K562 (cell line): ENCODE results near the gene UBXN6. TPM values are rescaled to one million over a fixed set of nuclear protein-coding genes. Genes with fewer than 3 reads are reported as not detected.

Experiments used
- ATAC-seq: fragments of 200-7000 bp; cut with Tn5 transposase; 3 replicates; pipeline ENCODE4 v1.9.1; 2020; ENCODE audit warnings: moderate library complexity
- BruUV-seq: library from RNA; stranded (reverse); fragments of 400-500 nt; replicated peaks from 2 replicates; lab custom pipeline; 2021; lab: Mats Ljungman, UMichigan
- CTCF ChIA-PET: fragments of 300-600 bp; formaldehyde crosslinking; extraction: SDS; loops from one replicate; lab custom pipeline; 2021; ENCODE audit warnings: low intra/inter-chr PET ratio; lab: Yijun Ruan, JAX
- POLR2A ChIA-PET: fragments of 300-600, 350-650 bp; sonication (Branson Sonifier 250); formaldehyde crosslinking; extraction: SDS; loops from one replicate; lab custom pipeline; 2021; ENCODE audit warnings: antibody characterized with exemption, inconsistent platforms; lab: Yijun Ruan, JAX
- DNase-seq, 4 experiments: peaks; one replicate each; pipeline versions ENCODE4 v3.0.0 to v3.0.0-alpha.2; 2011 to 2018; ENCODE audit warnings: low spot score in 3 of 4, mixed read lengths in 3 of 4; ENCODE audit errors: extremely low read depth in 1 of 4
- FAIRE-seq: peaks from 2 replicates; lab custom pipeline; 2011; peaks lifted over from hg19 to GRCh38; lab: Jason Lieb, UNC
- H2AFZ ChIP-seq: 2 replicates; pipeline ENCODE4 v1.6.0; 2011; ENCODE audit warnings: low read depth, low read length, control low read depth, inconsistent platforms
- H3K27ac ChIP-seq: fragments of 200-600 bp; 3 replicates; pipeline ENCODE4 v1.8.0; 2011; ENCODE audit warnings: low read depth, mild to moderate bottlenecking, control low read depth, inconsistent platforms, low read length, moderate library complexity, mixed read lengths; ENCODE audit errors: extremely low read depth
- H3K27me3 ChIP-seq, 2 experiments: fragments of 300-600 bp in 1 of 2; 2 replicates in 1 of 2; 3 replicates in 1 of 2; pipeline versions ENCODE4 v1.6.0 to v1.8.0; 2011; ENCODE audit warnings: inconsistent platforms in 2 of 2, low read length in 2 of 2, mild to moderate bottlenecking in 1 of 2, mixed read lengths in 1 of 2, moderate library complexity in 1 of 2; ENCODE audit not compliant: control insufficient read depth in 2 of 2, insufficient read depth in 2 of 2
- H3K36me3 ChIP-seq: fragments of 300-600 bp; 3 replicates; pipeline ENCODE4 v1.8.0; 2011; ENCODE audit warnings: mild to moderate bottlenecking, low read length, inconsistent platforms; ENCODE audit not compliant: control insufficient read depth, insufficient read depth
- H3K4me1 ChIP-seq, 2 experiments: fragments of 200-600 bp in 1 of 2; replicated peaks in 1 of 2; 2 replicates in 1 of 2; 3 replicates in 1 of 2; pipeline versions ENCODE4 v1.5.1 to v1.8.0; 2011; ENCODE audit warnings: inconsistent platforms in 2 of 2, low read length in 2 of 2, mild to moderate bottlenecking in 1 of 2, mixed read lengths in 1 of 2, moderate library complexity in 1 of 2; ENCODE audit not compliant: control insufficient read depth in 2 of 2, insufficient read depth in 2 of 2
- H3K4me2 ChIP-seq: 2 replicates; pipeline ENCODE4 v1.6.1; 2011; ENCODE audit warnings: low read length, control low read depth, inconsistent platforms, mixed read lengths; ENCODE audit not compliant: insufficient read depth
- H3K4me3 ChIP-seq: fragments of 200-600 bp; sonication (generic), shearing (Covaris generic); 2 replicates; pipeline ENCODE4 v1.5.1; 2016; ENCODE audit warnings: control low read depth, inconsistent platforms
- H3K79me2 ChIP-seq: fragments of 200-600 bp; 3 replicates; pipeline ENCODE4 v1.8.0; 2011; ENCODE audit warnings: low read length, inconsistent platforms; ENCODE audit not compliant: control insufficient read depth, insufficient read depth
- H3K9ac ChIP-seq, 2 experiments: 2 replicates each; pipeline versions ENCODE4 v1.6.0 to v1.6.1; 2011; ENCODE audit warnings: low read depth in 2 of 2, low read length in 2 of 2, control low read depth in 1 of 2, inconsistent platforms in 1 of 2, mild to moderate bottlenecking in 1 of 2, mixed read lengths in 1 of 2; ENCODE audit not compliant: insufficient read depth in 1 of 2
- H3K9me1 ChIP-seq: one replicate; pipeline ENCODE4 v1.6.0; 2011; ENCODE audit warnings: inconsistent platforms, mild to moderate bottlenecking, low read length, moderate library complexity; ENCODE audit not compliant: control insufficient read depth, insufficient read depth
- H3K9me3 ChIP-seq: replicated peaks from 2 replicates; pipeline ENCODE4 v1.5.1; 2011; ENCODE audit warnings: low read depth, low read length, inconsistent platforms; ENCODE audit not compliant: control insufficient read depth, insufficient read depth
- H4K20me1 ChIP-seq: replicated peaks from 2 replicates; pipeline ENCODE4 v1.6.1; 2011; ENCODE audit warnings: low read length, inconsistent platforms, mixed read lengths; ENCODE audit not compliant: control insufficient read depth, insufficient read depth
- BRCA1 ChIP-seq, 2 experiments: fragments of 450-650 bp in 1 of 2; sonication (generic) in 1 of 2; formaldehyde crosslinking in 1 of 2; IDR thresholded peaks; 2 replicates each; pipeline versions ENCODE4 v1.5.0 to v1.6.1; 2017 to 2020; ENCODE audit warnings: mild to moderate bottlenecking in 1 of 2, missing genetic modification reagents in 1 of 2
- CSDE1 ChIP-seq, 2 experiments: fragments of 450-650 bp; IDR thresholded peaks; 2 replicates each; pipeline ENCODE4 v1.6.1; 2016; ENCODE audit warnings: mild to moderate bottlenecking in 1 of 2
- LARP7 ChIP-seq: fragments of 450-650 bp; IDR thresholded peaks from 2 replicates; pipeline ENCODE4 v1.6.1; 2016
- POLR2B ChIP-seq: fragments of 450-650 bp; IDR thresholded peaks from 2 replicates; pipeline ENCODE4 v1.6.1; 2018; ENCODE audit warnings: low read depth; ENCODE audit not compliant: partially characterized antibody
- RBM39 ChIP-seq: fragments of 200-400 bp; formaldehyde crosslinking; optimal IDR thresholded peaks from 2 replicates; pipeline ENCODE3; 2018; ENCODE audit warnings: low read depth, low read length
- SREBF2 ChIP-seq: sonication (generic); formaldehyde crosslinking; IDR thresholded peaks from 2 replicates; pipeline ENCODE4 v1.4.0; 2020; ENCODE audit warnings: mild to moderate bottlenecking, missing genetic modification reagents
- YY1 ChIP-seq, 3 experiments: IDR thresholded peaks; 2 replicates each; pipeline ENCODE4 v1.6.1; 2011; ENCODE audit warnings: low read length in 2 of 3, mild to moderate bottlenecking in 2 of 3, moderate library complexity in 2 of 3, borderline replicate concordance in 1 of 3, control low read depth in 1 of 3, low read depth in 1 of 3; ENCODE audit not compliant: insufficient read depth in 3 of 3, insufficient replicate concordance in 2 of 3, control insufficient read depth in 1 of 3, insufficient read length in 1 of 3; ENCODE audit errors: extremely low read depth in 1 of 3
- ZNF253 ChIP-seq: fragments of 250-450 bp; sonication (Bioruptor Pico); conservative IDR thresholded peaks from 2 replicates; pipeline ENCODE4 v1.6.1; 2021; ENCODE audit warnings: mild to moderate bottlenecking
- WGBS: fragments of 100-300 bp; shearing (Covaris generic); methylation state at CpG from one replicate; pipeline ENCODE4 v1.1.6; 2016; ENCODE audit warnings: low coverage, mixed read lengths; ENCODE audit not compliant: insufficient coverage; ENCODE audit errors: missing lambda C conversion rate; 5-methylcytosine and 5-hydroxymethylcytosine counted together
- in situ Hi-C: fragments of 300-500 bp; cut with MboI; formaldehyde crosslinking; loops from 4 replicates; pipeline ENCODE4 v1.15.0; 2018; ENCODE audit warnings: inconsistent platforms, mixed read lengths
- intact Hi-C: fragments of 100-400 bp; cut with micrococcal nuclease; formaldehyde crosslinking; loops from 2 replicates; pipeline ENCODE4 v1.14.2; 2022
- polyA plus RNA-seq, 8 experiments: library from polyadenylated mRNA; depleted of rRNA in 4 of 8; stranded (reverse) in 5 of 8; unstranded in 3 of 8; fragments of >200 nt; fragmentation: Nextera tagmentation in 2 of 8; fragmentation: Illumina TruSeq in 1 of 8; extraction: Ambion mirVana in 2 of 8; extraction: Trizol in 1 of 8; gene quantifications; 2 replicates each; pipeline versions ENCODE4 v1.2.1 to v1.2.3, GENCODE V29; 2011 to 2014; ENCODE audit warnings: inconsistent platforms in 1 of 8, missing spikeins in 1 of 8
- total RNA-seq, 7 experiments: library from RNA; depleted of rRNA in 6 of 7; stranded (reverse); fragments of >200 nt in 6 of 7; fragmentation: Illumina TruSeq in 2 of 7; extraction: Trizol in 2 of 7; gene quantifications; 2 replicates each; pipeline versions ENCODE4 v1.2.1 to v1.2.3, GENCODE V29; 2011 to 2021; ENCODE audit warnings: low replicate concordance in 1 of 7
- TF ChIP-seq, protein P1 (sequence below): fragments of 250-450 bp; sonication (Bioruptor Pico); IDR thresholded peaks from 2 replicates; pipeline ENCODE4 v1.4.0; 2020
- TF ChIP-seq, protein P2 (sequence below): fragments of 250-450 bp; sonication (Bioruptor Pico); IDR thresholded peaks from 2 replicates; pipeline ENCODE4 v1.9.0; 2021; ENCODE audit warnings: mild to moderate bottlenecking

UBXN6 gene
- total and polyA plus RNA-seq, 9 of the 15 experiments (the other 6 are each of a cell fraction or from before 2014, with no cell fraction given): 0.48 to 90.2 (median 29.5) TPM

DNA sequence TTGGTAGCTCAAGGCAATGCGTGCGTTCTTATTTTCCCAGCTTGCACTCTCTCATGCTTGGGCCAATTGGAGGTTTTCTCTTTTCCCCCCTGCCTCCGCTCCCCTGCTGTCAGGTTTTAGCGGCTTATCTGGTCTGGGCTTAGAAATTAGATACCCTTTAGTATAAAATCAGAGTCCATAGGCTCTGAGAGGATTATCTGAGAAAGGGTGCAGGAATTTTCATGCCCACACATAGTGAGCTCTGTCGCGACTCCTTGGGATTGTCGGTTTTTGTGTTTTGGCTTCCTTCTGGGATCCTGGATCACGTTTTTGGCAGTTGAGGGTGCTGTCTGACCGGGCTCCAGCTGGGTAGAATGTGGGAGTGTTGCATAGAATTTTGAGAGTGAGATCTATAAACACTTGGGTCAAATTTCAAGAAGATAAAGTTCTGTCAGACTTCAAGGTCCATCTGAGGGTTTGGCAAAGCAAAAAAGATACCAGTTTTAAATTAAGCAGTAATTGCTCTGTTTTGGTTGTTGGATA, 42.7 kb downstream of the UBXN6 start:
- in situ Hi-C loops: no loop called here
- H3K9me3 ChIP-seq: no peaks in the 10 kb centered on the region
- no peak overlapping the region for H2AFZ ChIP-seq
- no peak for DNase-seq
- no peak overlapping the region for H3K9ac ChIP-seq
- peaks cover 81% of the 10 kb centered on the region for H3K79me2 ChIP-seq
- H3K27ac ChIP-seq: peak overlapping the region; percentile 62; the same call in 2 of the 3 replicates
- CTCF ChIA-PET: no interaction called here
- 47% methylated on average over 8 of the region's 9 CpGs for WGBS
- ATAC-seq: no peak
- POLR2A ChIA-PET: interaction anchor here (0.7 to 4.7 kb wide), 11 partner anchors 8 to 143 kb away, joined by 3 to 28 read pairs (median 4); partner anchors contain the start of gene CHAF1A
- no peak overlapping the region for H3K4me3 ChIP-seq
- intact Hi-C loops: no loop called here
- TF ChIP-seq CSDE1 (IDR thresholded peaks at IDR 0.05): no peak
- TF ChIP-seq, protein P1, sequence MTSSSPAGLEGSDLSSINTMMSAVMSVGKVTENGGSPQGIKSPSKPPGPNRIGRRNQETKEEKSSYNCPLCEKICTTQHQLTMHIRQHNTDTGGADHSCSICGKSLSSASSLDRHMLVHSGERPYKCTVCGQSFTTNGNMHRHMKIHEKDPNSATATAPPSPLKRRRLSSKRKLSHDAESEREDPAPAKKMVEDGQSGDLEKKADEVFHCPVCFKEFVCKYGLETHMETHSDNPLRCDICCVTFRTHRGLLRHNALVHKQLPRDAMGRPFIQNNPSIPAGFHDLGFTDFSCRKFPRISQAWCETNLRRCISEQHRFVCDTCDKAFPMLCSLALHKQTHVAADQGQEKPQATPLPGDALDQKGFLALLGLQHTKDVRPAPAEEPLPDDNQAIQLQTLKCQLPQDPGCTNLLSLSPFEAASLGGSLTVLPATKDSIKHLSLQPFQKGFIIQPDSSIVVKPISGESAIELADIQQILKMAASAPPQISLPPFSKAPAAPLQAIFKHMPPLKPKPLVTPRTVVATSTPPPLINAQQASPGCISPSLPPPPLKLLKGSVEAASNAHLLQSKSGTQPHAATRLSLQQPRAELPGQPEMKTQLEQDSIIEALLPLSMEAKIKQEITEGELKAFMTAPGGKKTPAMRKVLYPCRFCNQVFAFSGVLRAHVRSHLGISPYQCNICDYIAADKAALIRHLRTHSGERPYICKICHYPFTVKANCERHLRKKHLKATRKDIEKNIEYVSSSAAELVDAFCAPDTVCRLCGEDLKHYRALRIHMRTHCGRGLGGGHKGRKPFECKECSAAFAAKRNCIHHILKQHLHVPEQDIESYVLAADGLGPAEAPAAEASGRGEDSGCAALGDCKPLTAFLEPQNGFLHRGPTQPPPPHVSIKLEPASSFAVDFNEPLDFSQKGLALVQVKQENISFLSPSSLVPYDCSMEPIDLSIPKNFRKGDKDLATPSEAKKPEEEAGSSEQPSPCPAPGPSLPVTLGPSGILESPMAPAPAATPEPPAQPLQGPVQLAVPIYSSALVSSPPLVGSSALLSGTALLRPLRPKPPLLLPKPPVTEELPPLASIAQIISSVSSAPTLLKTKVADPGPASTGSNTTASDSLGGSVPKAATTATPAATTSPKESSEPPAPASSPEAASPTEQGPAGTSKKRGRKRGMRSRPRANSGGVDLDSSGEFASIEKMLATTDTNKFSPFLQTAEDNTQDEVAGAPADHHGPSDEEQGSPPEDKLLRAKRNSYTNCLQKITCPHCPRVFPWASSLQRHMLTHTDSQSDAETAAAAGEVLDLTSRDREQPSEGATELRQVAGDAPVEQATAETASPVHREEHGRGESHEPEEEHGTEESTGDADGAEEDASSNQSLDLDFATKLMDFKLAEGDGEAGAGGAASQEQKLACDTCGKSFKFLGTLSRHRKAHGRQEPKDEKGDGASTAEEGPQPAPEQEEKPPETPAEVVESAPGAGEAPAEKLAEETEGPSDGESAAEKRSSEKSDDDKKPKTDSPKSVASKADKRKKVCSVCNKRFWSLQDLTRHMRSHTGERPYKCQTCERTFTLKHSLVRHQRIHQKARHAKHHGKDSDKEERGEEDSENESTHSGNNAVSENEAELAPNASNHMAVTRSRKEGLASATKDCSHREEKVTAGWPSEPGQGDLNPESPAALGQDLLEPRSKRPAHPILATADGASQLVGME (CRISPR knock-in tag): no peak
- TF ChIP-seq RBM39: no peak
- TF ChIP-seq, protein P2, sequence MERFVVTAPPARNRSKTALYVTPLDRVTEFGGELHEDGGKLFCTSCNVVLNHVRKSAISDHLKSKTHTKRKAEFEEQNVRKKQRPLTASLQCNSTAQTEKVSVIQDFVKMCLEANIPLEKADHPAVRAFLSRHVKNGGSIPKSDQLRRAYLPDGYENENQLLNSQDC (CRISPR knock-in tag): no peak
- no peak for TF ChIP-seq BRCA1 (IDR thresholded peaks at IDR 0.05)
- no peak for TF ChIP-seq BRCA1 (CRISPR knock-in tag; IDR thresholded peaks at IDR 0.05)
- TF ChIP-seq POLR2B: no peak
- TF ChIP-seq LARP7: no peak
- TF ChIP-seq ZNF253 (CRISPR knock-in tag): no peak
- TF ChIP-seq SREBF2 (CRISPR knock-in tag): no peak
- no peak for TF ChIP-seq YY1 (IDR thresholded peaks at IDR 0.05; ENCODE audit: borderline replicate concordance in 1 of 3, control insufficient read depth in 1 of 3, extremely low read depth in 1 of 3, insufficient read depth in 3 of 3, insufficient read length in 1 of 3, insufficient replicate concordance in 2 of 3, low read depth in 1 of 3, low read length in 2 of 3)
- peaks cover 92% of the 10 kb centered on the region for H3K36me3 ChIP-seq
- no peaks in the 10 kb centered on the region for H3K27me3 ChIP-seq
- BruUV-seq: no TSS peak
- peaks cover 27% of the 10 kb centered on the region for H4K20me1 ChIP-seq
- H3K9me1 ChIP-seq: no peaks in the 10 kb centered on the region
- FAIRE-seq: no peak
- peaks cover 4 to 19% of the 10 kb centered on the region in 2 experiments; a peak in 4 of 5 replicates for H3K4me1 ChIP-seq
- 0 out of 2 replicates have a peak overlapping the region, but pooled peaks have one; percentile 18 for H3K4me2 ChIP-seq
